Fibroblast of lung (primary cell): ENCODE results near the gene MSI2. TPM values are rescaled to one million over a fixed set of nuclear protein-coding genes. Genes with fewer than 3 reads are reported as not detected.
"Not testable (repeated sequence)": the region's sequence is repeated elsewhere in the genome, so short reads cannot be mapped to it uniquely, and the experiment has no call there.

Experiments
- DNase-seq, 2 donors: peaks; one replicate each; pipeline versions ENCODE4 v3.0.0 to v3.0.0-alpha.2; 2010; ENCODE audit warnings: low read depth in 2 of 2
- H2AFZ ChIP-seq: 2 replicates; pipeline ENCODE4 v1.5.1; 2012; ENCODE audit warnings: low read length, control low read depth, inconsistent platforms
- H3K27ac ChIP-seq: 2 replicates; pipeline ENCODE4 v1.5.1; 2011; ENCODE audit warnings: low read length, control low read depth; ENCODE audit not compliant: insufficient read depth
- H3K27me3 ChIP-seq: 2 replicates; pipeline ENCODE4 v1.5.1; 2011; ENCODE audit warnings: mild to moderate bottlenecking, low read length; ENCODE audit not compliant: control insufficient read depth, insufficient read depth
- H3K36me3 ChIP-seq: 2 replicates; pipeline ENCODE4 v1.5.1; 2011; ENCODE audit warnings: low read length; ENCODE audit not compliant: control insufficient read depth, insufficient read depth
- H3K4me1 ChIP-seq: 2 replicates; pipeline ENCODE4 v1.5.1; 2011; ENCODE audit warnings: low read length; ENCODE audit not compliant: control insufficient read depth, insufficient read depth; ENCODE audit errors: extremely low read depth
- H3K4me2 ChIP-seq: 2 replicates; pipeline ENCODE4 v1.5.1; 2011; ENCODE audit warnings: low read length, control low read depth; ENCODE audit not compliant: insufficient read depth; ENCODE audit errors: extremely low read depth
- H3K4me3 ChIP-seq, 4 experiments: fragments of 200-600 bp in 1 of 4; sonication (generic) in 1 of 4; replicated peaks in 1 of 4; 2 replicates each; pipeline ENCODE4 v1.5.1; 2011 to 2016; ENCODE audit warnings: low read length in 4 of 4, low read depth in 3 of 4, mild to moderate bottlenecking in 3 of 4, control low read depth in 2 of 4, inconsistent platforms in 1 of 4, mixed read lengths in 1 of 4; ENCODE audit not compliant: insufficient read depth in 1 of 4; ENCODE audit errors: control extremely low read depth in 1 of 4
- H3K79me2 ChIP-seq: 2 replicates; pipeline ENCODE4 v1.5.1; 2012; ENCODE audit warnings: mild to moderate bottlenecking, low read length, inconsistent platforms; ENCODE audit not compliant: control insufficient read depth, insufficient read depth
- H3K9ac ChIP-seq: 2 replicates; pipeline ENCODE4 v1.5.1; 2011; ENCODE audit warnings: mild to moderate bottlenecking, low read length, control low read depth; ENCODE audit not compliant: insufficient read depth
- H3K9me3 ChIP-seq: 2 replicates; pipeline ENCODE4 v1.5.1; 2012; ENCODE audit warnings: low read depth, low read length; ENCODE audit not compliant: control insufficient read depth, insufficient read depth
- H4K20me1 ChIP-seq: 2 replicates; pipeline ENCODE4 v1.5.1; 2011; ENCODE audit warnings: low read length; ENCODE audit not compliant: control insufficient read depth, insufficient read depth; ENCODE audit errors: extremely low read depth
- CTCF ChIP-seq, 2 donors: IDR thresholded peaks in 1 of 2; conservative IDR thresholded peaks in 1 of 2; 1 replicate in 1 of 2; 2 replicates in 1 of 2; pipeline ENCODE4 v1.5.1; 2011 to 2012; ENCODE audit warnings: low read length in 2 of 2, control low read depth in 1 of 2, inconsistent platforms in 1 of 2, low read depth in 1 of 2, mild to moderate bottlenecking in 1 of 2
- EZH2 ChIP-seq: IDR thresholded peaks from 2 replicates; pipeline ENCODE4 v1.5.1; 2012; ENCODE audit warnings: low read length, control low read depth, mild to moderate bottlenecking; ENCODE audit errors: missing control alignments
- polyA plus RNA-seq, 2 donors: library from polyadenylated mRNA; depleted of rRNA in 1 of 2; stranded (reverse) in 1 of 2; unstranded in 1 of 2; fragments of >200 nt; gene quantifications; 2 replicates each; pipeline ENCODE4 v1.2.1, GENCODE V29; 2011 to 2012; ENCODE audit warnings: missing spikeins in 1 of 2
- total RNA-seq: library from RNA; depleted of rRNA; stranded (reverse); fragments of >200 nt; gene quantifications from 2 replicates; pipeline ENCODE4 v1.2.1, GENCODE V29; 2014

MSI2 gene
- total and polyA plus RNA-seq, 2 donors (not counting 1 experiment from before 2014, with no cell fraction given) = 6.8 to 14.2 TPM

GRCh38 chr17:57495771-57496170 lies 239.4 kb downstream of the MSI2 start:
- no peak for TF ChIP-seq CTCF (conservative IDR thresholded peaks at IDR 0.05 in 1 of 2, IDR thresholded peaks at IDR 0.05 in 1 of 2; ENCODE audit: low read depth in 1 of 2, low read length in 2 of 2)
- no peak for TF ChIP-seq EZH2
- Histone ChIP-seq H4K20me1 (no peaks in the 10 kb centered on the region), H3K36me3 (no peaks in the 10 kb centered on the region), H3K79me2 (no peaks in the 10 kb centered on the region), H3K4me3 (no peak overlapping the region), H3K9me3 (no peaks in the 10 kb centered on the region), H2AFZ (no peak overlapping the region), H3K27ac (no peak overlapping the region), H3K27me3 (no peaks in the 10 kb centered on the region), H3K4me1 (no peaks in the 10 kb centered on the region), H3K4me2 (no peak overlapping the region), H3K9ac (no peak overlapping the region)
- DNase-seq = no peak

GRCh38 chr17:57496382-57496781 lies 240.1 kb downstream of the MSI2 start:
- no peak overlapping the region for H2AFZ ChIP-seq
- H3K36me3 ChIP-seq = no peaks in the 10 kb centered on the region
- H3K4me1 ChIP-seq = no peaks in the 10 kb centered on the region
- H3K4me2 ChIP-seq = no peak overlapping the region
- H3K27ac ChIP-seq = no peak overlapping the region
- no peaks in the 10 kb centered on the region for H4K20me1 ChIP-seq
- H3K9ac ChIP-seq = no peak overlapping the region
- no peaks in the 10 kb centered on the region for H3K9me3 ChIP-seq
- TF ChIP-seq EZH2 (no peak), CTCF (conservative IDR thresholded peaks at IDR 0.05 in 1 of 2, IDR thresholded peaks at IDR 0.05 in 1 of 2; ENCODE audit: low read depth in 1 of 2, low read length in 2 of 2) (no peak)
- no peak for DNase-seq
- no peaks in the 10 kb centered on the region for H3K79me2 ChIP-seq
- no peaks in the 10 kb centered on the region for H3K27me3 ChIP-seq
- no peak overlapping the region for H3K4me3 ChIP-seq

- Histone ChIP-seq H3K4me2 (no peak overlapping the region), H3K9me3 (no peaks in the 10 kb centered on the region), H3K36me3 (no peaks in the 10 kb centered on the region), H3K79me2 (no peaks in the 10 kb centered on the region), H4K20me1 (no peaks in the 10 kb centered on the region), H3K4me3 (no peak overlapping the region), H3K27ac (no peak overlapping the region), H2AFZ (no peak overlapping the region), H3K4me1 (no peaks in the 10 kb centered on the region), H3K9ac (no peak overlapping the region), H3K27me3 (no peaks in the 10 kb centered on the region)
- no peak for DNase-seq
- TF ChIP-seq EZH2 (no peak), CTCF (conservative IDR thresholded peaks at IDR 0.05 in 1 of 2, IDR thresholded peaks at IDR 0.05 in 1 of 2; ENCODE audit: low read depth in 1 of 2, low read length in 2 of 2) (no peak)
Measured at GRCh38 chr17:57498443-57498842, 242.1 kb downstream of the MSI2 start.

- not testable (repeated sequence) for H4K20me1 ChIP-seq, H2AFZ ChIP-seq, H3K79me2 ChIP-seq, H3K9ac ChIP-seq, H3K4me2 ChIP-seq, DNase-seq, H3K27ac ChIP-seq, H3K4me3 ChIP-seq, H3K36me3 ChIP-seq, H3K4me1 ChIP-seq, H3K27me3 ChIP-seq, H3K9me3 ChIP-seq
Measured at GRCh38 chr17:57499221-57499620, 242.9 kb downstream of the MSI2 start.
